SU-DHL-6 (cell line): ENCODE data around the gene OPRM1.

Experiments used
- H2AFZ ChIP-seq: fragments of 200-600 bp; sonication (generic); 2 replicates; pipeline ENCODE4 v1.6.1; 2014; ENCODE audit warnings: low read depth, mild to moderate bottlenecking, moderate library complexity, mixed read lengths, antibody characterized with exemption, low read length; ENCODE audit not compliant: severe bottlenecking
- H3F3A ChIP-seq: fragments of 200-600 bp; shearing (Covaris generic); 2 replicates; pipeline ENCODE4 v1.6.0; 2016; ENCODE audit warnings: antibody characterized with exemption, mild to moderate bottlenecking; ENCODE audit not compliant: insufficient read depth
- H3K27ac ChIP-seq: fragments of 200-600 bp; sonication (generic); 2 replicates; pipeline ENCODE4 v1.5.1; 2016; ENCODE audit warnings: low read depth, mild to moderate bottlenecking, low read length, moderate library complexity, mixed read lengths
- H3K27me3 ChIP-seq: fragments of 200-600 bp; sonication (generic), shearing (Covaris generic); 2 replicates; pipeline ENCODE4 v1.6.0; 2014; ENCODE audit warnings: mild to moderate bottlenecking, low read length
- H3K36me3 ChIP-seq: fragments of 200-600 bp; sonication (generic); 2 replicates; pipeline ENCODE4 v1.6.1; 2014; ENCODE audit warnings: mild to moderate bottlenecking, low read length, mixed read lengths
- H3K4me2 ChIP-seq: fragments of 300-600, 200-600 bp; shearing (Covaris generic), sonication (generic); 2 replicates; pipeline ENCODE4 v1.6.0; 2014; ENCODE audit warnings: low read length, low read depth, mild to moderate bottlenecking; ENCODE audit not compliant: poor library complexity, severe bottlenecking
- H3K4me3 ChIP-seq: fragments of 200-600 bp; sonication (generic); 2 replicates; pipeline ENCODE4 v1.5.1; 2014; ENCODE audit warnings: antibody characterized with exemption, low read length, mild to moderate bottlenecking, mixed read lengths; ENCODE audit not compliant: insufficient read depth, poor library complexity, severe bottlenecking
- H3K79me2 ChIP-seq: fragments of 200-600 bp; sonication (generic); 2 replicates; pipeline ENCODE4 v1.6.1; 2014; ENCODE audit warnings: mild to moderate bottlenecking, low read length, moderate library complexity; ENCODE audit not compliant: insufficient read depth
- H3K9ac ChIP-seq: fragments of 200-600 bp; sonication (generic); 2 replicates; pipeline ENCODE4 v1.7.0; 2014; ENCODE audit warnings: mild to moderate bottlenecking, low read length
- H3K9me2 ChIP-seq: fragments of 200-600 bp; sonication (generic); replicated peaks from 2 replicates; pipeline ENCODE4 v1.6.1; 2014; ENCODE audit warnings: low read length; ENCODE audit not compliant: insufficient read depth
- H3K9me3 ChIP-seq: fragments of 200-600 bp; sonication (generic); 2 replicates; pipeline ENCODE4 v1.6.1; 2014; ENCODE audit warnings: low read length, mixed read lengths; ENCODE audit not compliant: insufficient read depth
- H4K20me1 ChIP-seq: fragments of 200-600 bp; sonication (generic); 2 replicates; pipeline ENCODE4 v1.6.1; 2014; ENCODE audit warnings: low read depth, mild to moderate bottlenecking, antibody characterized with exemption, low read length, moderate library complexity, mixed read lengths
- CTCF ChIP-seq: fragments of 200-600 bp; sonication (generic); IDR thresholded peaks from one replicate; pipeline ENCODE4 v1.5.1; 2017; ENCODE audit warnings: antibody characterized with exemption, mild to moderate bottlenecking, low read length, moderate library complexity; ENCODE audit not compliant: insufficient read depth, poor library complexity, severe bottlenecking
- EZH2phosphoT487 ChIP-seq: fragments of 200-600 bp; sonication (generic), shearing (Covaris generic); conservative IDR thresholded peaks from 2 replicates; pipeline ENCODE4 v1.6.1; 2018; ENCODE audit warnings: mild to moderate bottlenecking, antibody characterized with exemption, low read length, moderate library complexity, mixed read lengths

The OPRM1 gene

DNA sequence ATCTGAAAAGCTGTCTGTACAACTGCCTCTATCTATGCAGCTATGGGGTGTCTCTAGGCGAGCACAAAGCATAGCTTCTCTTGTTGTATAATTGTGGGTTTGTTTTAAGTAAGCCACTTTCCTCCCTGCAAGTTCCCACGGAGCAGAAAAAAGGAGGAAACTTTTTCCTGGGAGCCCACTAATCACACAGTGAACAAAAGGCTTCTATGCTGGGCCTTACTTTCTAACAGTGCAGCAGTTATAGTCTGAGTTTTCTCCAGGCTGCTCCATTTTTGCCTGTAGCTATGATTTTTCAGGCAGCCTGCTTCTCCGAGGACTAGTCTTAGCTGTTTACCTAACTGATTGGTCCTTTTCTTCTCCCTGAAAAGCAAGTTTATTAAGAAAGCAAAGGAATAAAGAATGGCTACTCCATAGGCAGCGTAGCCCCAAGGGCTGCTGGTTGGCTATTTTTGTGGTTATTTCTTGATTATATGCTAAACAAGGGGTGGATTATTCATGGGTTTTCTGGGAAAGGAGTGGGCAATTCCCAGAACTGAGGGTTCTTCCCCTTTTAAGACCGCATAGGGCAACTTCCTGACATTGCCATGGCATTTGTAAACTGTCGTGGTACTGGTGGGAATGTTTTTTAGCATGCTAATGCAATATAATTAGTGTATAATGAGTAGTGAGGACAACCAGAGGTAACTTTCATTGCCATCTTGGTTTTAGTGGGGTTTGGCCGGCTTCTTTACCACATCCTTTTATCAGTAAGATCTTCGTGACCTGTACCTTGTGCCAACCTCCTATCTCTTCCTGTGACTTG is 84.3 kb downstream of the OPRM1 start:
- H3K36me3 ChIP-seq: no peaks in the 10 kb centered on the region
- H3F3A ChIP-seq: no peaks in the 10 kb centered on the region
- peaks cover 6% of the 10 kb centered on the region; the same call in 1 of the 2 replicates for H3K9me3 ChIP-seq
- no peaks in the 10 kb centered on the region for H3K79me2 ChIP-seq
- H3K9me2 ChIP-seq: no peaks in the 10 kb centered on the region
- no peaks in the 10 kb centered on the region for H4K20me1 ChIP-seq
- H3K27me3 ChIP-seq: no peaks in the 10 kb centered on the region
- TF ChIP-seq CTCF: no peak
- TF ChIP-seq EZH2phosphoT487: no peak
- no peak overlapping the region for H3K4me2 ChIP-seq
- no peak overlapping the region for H3K4me3 ChIP-seq
- no peak overlapping the region for H2AFZ ChIP-seq
- H3K9ac ChIP-seq: no peak overlapping the region
- H3K27ac ChIP-seq: no peak overlapping the region

- no peak for TF ChIP-seq CTCF
- TF ChIP-seq EZH2phosphoT487: no peak
Measured at GRCh38 chr6:154125421-154125820, 86.4 kb downstream of the OPRM1 start.

GRCh38 chr6:154127657-154128056 is 88.6 kb downstream of the OPRM1 start:
- Histone ChIP-seq H3K4me3 (no peak overlapping the region), H2AFZ (no peak overlapping the region), H3K4me2 (no peak overlapping the region), H3K36me3 (no peaks in the 10 kb centered on the region), H3K27ac (no peak overlapping the region), H4K20me1 (no peaks in the 10 kb centered on the region), H3F3A (no peaks in the 10 kb centered on the region), H3K79me2 (no peaks in the 10 kb centered on the region), H3K9me2 (no peaks in the 10 kb centered on the region), H3K27me3 (no peaks in the 10 kb centered on the region), H3K9ac (no peak overlapping the region), H3K9me3 (peaks cover 3% of the 10 kb centered on the region; the same call in 1 of the 2 replicates)
- TF ChIP-seq CTCF (no peak), EZH2phosphoT487 (no peak)

More at GRCh38 chr6:154125421-154125820, 86.4 kb downstream of the OPRM1 start:
- Histone ChIP-seq H2AFZ (no peak overlapping the region), H3K9me3 (peaks cover 6% of the 10 kb centered on the region; the same call in 1 of the 2 replicates), H4K20me1 (no peaks in the 10 kb centered on the region), H3K27me3 (no peaks in the 10 kb centered on the region), H3K4me2 (no peak overlapping the region), H3K9ac (no peak overlapping the region), H3K79me2 (no peaks in the 10 kb centered on the region), H3K9me2 (no peaks in the 10 kb centered on the region), H3F3A (no peaks in the 10 kb centered on the region), H3K36me3 (no peaks in the 10 kb centered on the region), H3K27ac (no peak overlapping the region), H3K4me3 (no peak overlapping the region)
